GM13977 (cell line): Measurements from ENCODE around the gene PEAK1.

Experiments
- DNase-seq: peaks from one replicate; pipeline ENCODE4 v3.0.0; 2012; ENCODE audit warnings: low spot score
- in situ Hi-C: fragments of 300-500 bp; cut with MboI; formaldehyde crosslinking; loops from one replicate; pipeline ENCODE4 v1.12.0; 2022; ENCODE audit warnings: low sequenced_read_pairs, low pct_unique_long_range_greater_than_20kb, mixed read lengths, inconsistent platforms; ENCODE audit not compliant: unreplicated experiment
- TF ChIP-seq, protein P1 (sequence below): IDR thresholded peaks from 2 replicates; pipeline ENCODE4 v1.5.1; 2012; ENCODE audit warnings: mild to moderate bottlenecking, control low read depth; ENCODE audit not compliant: insufficient read depth; ENCODE audit errors: extremely low read depth, missing control alignments

PEAK1 gene

DNA sequence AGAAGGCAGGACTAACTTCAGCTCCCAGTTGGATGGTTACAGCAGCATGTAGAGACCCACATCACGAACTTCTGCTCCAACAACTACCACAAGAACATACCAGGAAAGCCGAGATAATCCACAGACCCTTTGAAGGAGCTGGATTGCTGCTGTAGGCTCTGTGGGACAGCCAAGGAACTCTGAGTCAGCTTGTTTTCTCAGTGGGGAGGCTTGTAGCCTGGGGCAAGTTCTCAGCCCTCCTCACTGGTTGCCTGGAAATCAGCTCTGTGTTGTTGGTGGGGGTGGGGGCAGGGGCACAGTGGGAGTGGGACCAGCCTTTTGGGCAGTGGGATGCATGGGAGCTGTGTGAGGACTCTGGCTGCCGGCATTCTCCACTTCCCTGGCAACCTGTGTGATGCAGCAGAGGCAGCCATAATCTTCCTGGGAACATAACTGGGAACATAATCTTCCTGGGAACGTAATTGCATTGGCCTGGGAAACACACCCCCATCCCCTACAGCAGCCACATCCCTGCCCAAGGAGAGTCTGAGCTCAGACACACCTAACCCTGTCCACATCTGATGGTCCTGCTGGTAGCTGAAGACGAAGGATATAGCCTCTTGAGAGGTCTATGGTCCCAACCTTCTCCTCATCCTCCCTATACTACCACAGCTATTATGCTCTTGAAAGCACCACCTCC lies 153.1 kb downstream of the PEAK1 start:
- no peak for DNase-seq
- TF ChIP-seq, protein P1, sequence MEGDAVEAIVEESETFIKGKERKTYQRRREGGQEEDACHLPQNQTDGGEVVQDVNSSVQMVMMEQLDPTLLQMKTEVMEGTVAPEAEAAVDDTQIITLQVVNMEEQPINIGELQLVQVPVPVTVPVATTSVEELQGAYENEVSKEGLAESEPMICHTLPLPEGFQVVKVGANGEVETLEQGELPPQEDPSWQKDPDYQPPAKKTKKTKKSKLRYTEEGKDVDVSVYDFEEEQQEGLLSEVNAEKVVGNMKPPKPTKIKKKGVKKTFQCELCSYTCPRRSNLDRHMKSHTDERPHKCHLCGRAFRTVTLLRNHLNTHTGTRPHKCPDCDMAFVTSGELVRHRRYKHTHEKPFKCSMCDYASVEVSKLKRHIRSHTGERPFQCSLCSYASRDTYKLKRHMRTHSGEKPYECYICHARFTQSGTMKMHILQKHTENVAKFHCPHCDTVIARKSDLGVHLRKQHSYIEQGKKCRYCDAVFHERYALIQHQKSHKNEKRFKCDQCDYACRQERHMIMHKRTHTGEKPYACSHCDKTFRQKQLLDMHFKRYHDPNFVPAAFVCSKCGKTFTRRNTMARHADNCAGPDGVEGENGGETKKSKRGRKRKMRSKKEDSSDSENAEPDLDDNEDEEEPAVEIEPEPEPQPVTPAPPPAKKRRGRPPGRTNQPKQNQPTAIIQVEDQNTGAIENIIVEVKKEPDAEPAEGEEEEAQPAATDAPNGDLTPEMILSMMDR = no peak
- in situ Hi-C loops = no loop called here

- TF ChIP-seq, protein P1 = no peak
- DNase-seq = no peak
- in situ Hi-C loops = no loop called here
Observed at GRCh38 chr15:77255385-77255784, 164.5 kb downstream of the PEAK1 start.

GRCh38 chr15:77251662-77252061 lies 168.2 kb downstream of the PEAK1 start:
- DNase-seq = no peak
- in situ Hi-C loops = no loop called here
- TF ChIP-seq, protein P1 = no peak

GRCh38 chr15:77247116-77247515 lies 172.8 kb downstream of the PEAK1 start:
- in situ Hi-C loops = no loop called here
- TF ChIP-seq, protein P1 = no peak
- DNase-seq = no peak

GRCh38 chr15:77243716-77244401 lies 176.0 kb downstream of the PEAK1 start:
- DNase-seq = no peak
- TF ChIP-seq, protein P1 = no peak
- in situ Hi-C loops = no loop called here

GRCh38 chr15:77243135-77243534 lies 176.8 kb downstream of the PEAK1 start:
- no peak for DNase-seq
- in situ Hi-C loops = no loop called here
- TF ChIP-seq, protein P1 = no peak
